B cell (primary cell): Measurements from ENCODE around the gene TGFBR2. TPM values are rescaled to one million over a fixed set of nuclear protein-coding genes. Genes with fewer than 3 reads are reported as not detected.

Source experiments
- ATAC-seq: fragments of 200-7000 bp; cut with Tn5 transposase; one replicate; pipeline ENCODE4 v1.10.0; 2021; ENCODE audit warnings: low read depth, mild to moderate bottlenecking, moderate number of reproducible peaks, moderate library complexity
- CTCF ChIA-PET: fragments of 350-600 bp; sonication (Branson Sonifier 250); formaldehyde crosslinking; loops from one replicate; lab custom pipeline; 2021; ENCODE audit warnings: antibody characterized with exemption, inconsistent platforms; lab: Charles Lee
- POLR2A ChIA-PET: fragments of 350-600 bp; sonication (Branson Sonifier 250); formaldehyde crosslinking; loops from one replicate; lab custom pipeline; 2021; ENCODE audit warnings: antibody characterized with exemption; lab: Charles Lee
- DNase-seq: peaks from one replicate; pipeline ENCODE4 v3.0.0; 2013
- H2AFZ ChIP-seq: 2 replicates; pipeline ENCODE4 v1.6.1; 2012; ENCODE audit warnings: mild to moderate bottlenecking, low read depth, low read length; ENCODE audit not compliant: insufficient read depth, poor library complexity, severe bottlenecking
- H3K27ac ChIP-seq, 2 donors: 1 replicate in 1 of 2; 2 replicates in 1 of 2; pipeline ENCODE4 v1.5.1; 2012 to 2013; ENCODE audit warnings: low read length in 2 of 2, mild to moderate bottlenecking in 2 of 2, moderate library complexity in 1 of 2
- H3K27me3 ChIP-seq, 4 experiments: fragments of 200-600 bp in 1 of 4; sonication (generic) in 1 of 4; replicated peaks in 1 of 4; 1 replicate in 2 of 4; 2 replicates in 2 of 4; pipeline versions ENCODE4 v1.6.1 to v1.7.0; 2013 to 2016; ENCODE audit warnings: low read length in 3 of 4, mild to moderate bottlenecking in 2 of 4, mixed read lengths in 1 of 4, moderate library complexity in 1 of 4; ENCODE audit not compliant: insufficient read depth in 4 of 4, control insufficient read depth in 3 of 4; ENCODE audit errors: control extremely low read depth in 1 of 4
- H3K36me3 ChIP-seq, 2 experiments: replicated peaks in 1 of 2; 1 replicate in 1 of 2; 2 replicates in 1 of 2; pipeline versions ENCODE4 v1.6.1 to v1.7.1; 2013; ENCODE audit warnings: low read length in 1 of 2; ENCODE audit not compliant: insufficient read depth in 2 of 2, control insufficient read depth in 1 of 2; ENCODE audit errors: control extremely low read depth in 1 of 2, extremely low read depth in 1 of 2
- H3K4me1 ChIP-seq, 2 donors: fragments of 200-600 bp in 1 of 2; sonication (generic) in 1 of 2; 1 replicate in 1 of 2; 2 replicates in 1 of 2; pipeline versions ENCODE4 v1.5.1 to v1.6.1; 2013 to 2017; ENCODE audit warnings: low read length in 2 of 2; ENCODE audit not compliant: control insufficient read depth in 2 of 2, insufficient read depth in 2 of 2
- H3K4me2 ChIP-seq: replicated peaks from 2 replicates; pipeline ENCODE3; 2012; ENCODE audit warnings: mild to moderate bottlenecking, low read depth, low read length; ENCODE audit not compliant: poor library complexity, severe bottlenecking
- H3K4me3 ChIP-seq, 5 experiments: fragments of 200-600 bp in 1 of 5; sonication (generic) in 1 of 5; 1 replicate in 3 of 5; 2 replicates in 2 of 5; pipeline versions ENCODE4 v1.5.1 to v1.7.0; 2011 to 2016; ENCODE audit warnings: low read length in 4 of 5, mild to moderate bottlenecking in 4 of 5, low read depth in 2 of 5, control low read depth in 1 of 5, moderate library complexity in 1 of 5; ENCODE audit not compliant: insufficient read depth in 1 of 5; ENCODE audit errors: control extremely low read depth in 1 of 5, extremely low read depth in 1 of 5
- H3K79me2 ChIP-seq: fragments of 200-600 bp; sonication (generic); one replicate; pipeline ENCODE4 v1.6.0; 2016; ENCODE audit warnings: low read length; ENCODE audit not compliant: control insufficient read depth, insufficient read depth
- H3K9ac ChIP-seq: fragments of 200-600 bp; sonication (generic); 2 replicates; pipeline ENCODE4 v1.6.1; 2017; ENCODE audit warnings: mild to moderate bottlenecking, low read length, moderate library complexity
- H3K9me3 ChIP-seq, 3 donors: one replicate each; pipeline versions ENCODE4 v1.6.1 to v1.7.1; 2013; ENCODE audit warnings: low read length in 2 of 3; ENCODE audit not compliant: control insufficient read depth in 2 of 3, insufficient read depth in 1 of 3; ENCODE audit errors: control extremely low read depth in 1 of 3
- H4K20me1 ChIP-seq: 2 replicates; pipeline ENCODE4 v1.6.0; 2012; ENCODE audit warnings: mild to moderate bottlenecking, low read length; ENCODE audit not compliant: insufficient read depth, control insufficient read depth, poor library complexity, severe bottlenecking
- H3K27ac Mint-ChIP-seq: one replicate; pipeline ENCODE4 v1.8.0; 2021; ENCODE audit warnings: mixed read lengths
- H3K27me3 Mint-ChIP-seq: one replicate; pipeline ENCODE4 v1.8.0; 2021; ENCODE audit warnings: mixed read lengths
- H3K4me1 Mint-ChIP-seq: one replicate; pipeline ENCODE4 v1.8.0; 2021; ENCODE audit warnings: mixed read lengths
- H3K4me3 Mint-ChIP-seq: one replicate; pipeline ENCODE4 v1.8.0; 2021; ENCODE audit warnings: mixed read lengths
- H3K9me3 Mint-ChIP-seq: one replicate; pipeline ENCODE4 v1.8.0; 2022; ENCODE audit warnings: mixed read lengths; ENCODE audit not compliant: insufficient read depth
- EZH2 ChIP-seq: IDR thresholded peaks from 2 replicates; pipeline ENCODE4 v1.6.1; 2012; ENCODE audit warnings: borderline replicate concordance, low read depth, mild to moderate bottlenecking, moderate library complexity, low read length; ENCODE audit not compliant: insufficient read depth, poor library complexity, severe bottlenecking
- WGBS: methylation state at CpG from one replicate; pipeline ENCODE4 v1.1.5; 2013; ENCODE audit warnings: missing lambda C conversion rate; ENCODE audit not compliant: insufficient coverage; 5-methylcytosine and 5-hydroxymethylcytosine counted together
- intact Hi-C: fragments of 100-400 bp; cut with micrococcal nuclease; formaldehyde crosslinking; loops from one replicate; pipeline ENCODE4 v1.10.0; 2022
- polyA plus RNA-seq: library from polyadenylated mRNA; depleted of rRNA; stranded (reverse); fragments of >200 nt; gene quantifications from 2 replicates; pipeline ENCODE4 v1.2.3, GENCODE V29; 2012
- total RNA-seq, 2 donors: library from RNA; stranded (reverse); fragments of 120-200 nt in 1 of 2; gene quantifications; 1 replicate in 1 of 2; 2 replicates in 1 of 2; pipeline versions ENCODE4 v1.2.3 to v1.2.4, GENCODE V29; 2013 to 2022
- TF ChIP-seq, protein P1 (sequence below): fragments of 200-600 bp; IDR thresholded peaks from one replicate; pipeline ENCODE4 v1.8.0; 2022; ENCODE audit warnings: antibody characterized with exemption, mild to moderate bottlenecking

The TGFBR2 gene
- total and polyA plus RNA-seq, 2 donors (not counting 1 experiment from before 2014, with no cell fraction given), result 68.7 to 189 TPM

DNA sequence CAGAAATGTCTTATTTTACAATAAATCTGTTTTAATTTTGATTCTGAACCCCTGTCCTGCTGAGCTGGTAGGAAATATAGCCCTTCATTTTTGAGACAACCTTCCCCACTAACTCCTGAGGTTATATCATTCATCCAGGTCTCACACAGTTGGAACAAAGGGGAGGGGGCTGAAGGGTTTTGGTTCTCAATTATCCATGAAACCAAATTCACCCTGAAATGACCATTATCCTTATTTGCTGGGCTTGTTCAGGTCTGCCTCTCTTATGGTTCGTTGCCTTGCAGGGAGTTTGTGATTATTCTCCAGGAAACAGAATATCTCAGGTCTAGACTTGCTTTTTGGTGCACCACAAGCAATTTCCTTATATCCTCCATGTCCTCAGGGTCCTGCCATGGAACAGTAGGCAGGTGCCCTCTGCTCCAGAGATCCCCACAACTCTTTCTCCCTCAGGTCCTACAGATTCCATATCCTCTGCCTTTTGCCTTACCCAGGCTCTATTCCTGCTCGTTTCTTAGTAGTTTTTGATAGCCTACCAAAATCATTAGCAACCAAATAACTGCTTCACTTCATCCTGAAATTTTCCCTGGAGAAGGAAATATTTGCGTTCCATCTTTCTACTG is 94.4 kb downstream of the TGFBR2 start:
- DNase-seq, result no peak
- Histone ChIP-seq H3K9ac (no peak overlapping the region), H4K20me1 (no peaks in the 10 kb centered on the region), H3K27me3 (no peaks in the 10 kb centered on the region), H3K36me3 (peaks cover 7 to 18% of the 10 kb centered on the region in 2 experiments), H3K4me1 (peaks cover 6 to 7% of the 10 kb centered on the region in 2 donors), H3K27ac (no peak overlapping the region), H3K4me2 (no peak overlapping the region), H2AFZ (no peak overlapping the region), H3K4me3 (no peak overlapping the region), H3K9me3 (peaks cover 0 to 4% (median 0%) of the 10 kb centered on the region in 3 donors), H3K79me2 (no peaks in the 10 kb centered on the region)
- no peak for ATAC-seq
- H3K27me3 Mint-ChIP-seq, result no peaks in the 10 kb centered on the region
- TF ChIP-seq EZH2, result no peak
- TF ChIP-seq, protein P1, sequence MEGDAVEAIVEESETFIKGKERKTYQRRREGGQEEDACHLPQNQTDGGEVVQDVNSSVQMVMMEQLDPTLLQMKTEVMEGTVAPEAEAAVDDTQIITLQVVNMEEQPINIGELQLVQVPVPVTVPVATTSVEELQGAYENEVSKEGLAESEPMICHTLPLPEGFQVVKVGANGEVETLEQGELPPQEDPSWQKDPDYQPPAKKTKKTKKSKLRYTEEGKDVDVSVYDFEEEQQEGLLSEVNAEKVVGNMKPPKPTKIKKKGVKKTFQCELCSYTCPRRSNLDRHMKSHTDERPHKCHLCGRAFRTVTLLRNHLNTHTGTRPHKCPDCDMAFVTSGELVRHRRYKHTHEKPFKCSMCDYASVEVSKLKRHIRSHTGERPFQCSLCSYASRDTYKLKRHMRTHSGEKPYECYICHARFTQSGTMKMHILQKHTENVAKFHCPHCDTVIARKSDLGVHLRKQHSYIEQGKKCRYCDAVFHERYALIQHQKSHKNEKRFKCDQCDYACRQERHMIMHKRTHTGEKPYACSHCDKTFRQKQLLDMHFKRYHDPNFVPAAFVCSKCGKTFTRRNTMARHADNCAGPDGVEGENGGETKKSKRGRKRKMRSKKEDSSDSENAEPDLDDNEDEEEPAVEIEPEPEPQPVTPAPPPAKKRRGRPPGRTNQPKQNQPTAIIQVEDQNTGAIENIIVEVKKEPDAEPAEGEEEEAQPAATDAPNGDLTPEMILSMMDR, result no peak
- H3K27ac Mint-ChIP-seq, result peak overlapping the region; percentile 28
- H3K4me1 Mint-ChIP-seq, result peaks cover 22% of the 10 kb centered on the region
- WGBS, result 100% methylated on average over 1 of the region's 3 CpGs
- intact Hi-C loops, result no loop called here
- peaks cover 7% of the 10 kb centered on the region for H3K9me3 Mint-ChIP-seq
- ChIA-PET CTCF (no interaction called here), POLR2A (no interaction called here)
- no peak overlapping the region for H3K4me3 Mint-ChIP-seq

DNA sequence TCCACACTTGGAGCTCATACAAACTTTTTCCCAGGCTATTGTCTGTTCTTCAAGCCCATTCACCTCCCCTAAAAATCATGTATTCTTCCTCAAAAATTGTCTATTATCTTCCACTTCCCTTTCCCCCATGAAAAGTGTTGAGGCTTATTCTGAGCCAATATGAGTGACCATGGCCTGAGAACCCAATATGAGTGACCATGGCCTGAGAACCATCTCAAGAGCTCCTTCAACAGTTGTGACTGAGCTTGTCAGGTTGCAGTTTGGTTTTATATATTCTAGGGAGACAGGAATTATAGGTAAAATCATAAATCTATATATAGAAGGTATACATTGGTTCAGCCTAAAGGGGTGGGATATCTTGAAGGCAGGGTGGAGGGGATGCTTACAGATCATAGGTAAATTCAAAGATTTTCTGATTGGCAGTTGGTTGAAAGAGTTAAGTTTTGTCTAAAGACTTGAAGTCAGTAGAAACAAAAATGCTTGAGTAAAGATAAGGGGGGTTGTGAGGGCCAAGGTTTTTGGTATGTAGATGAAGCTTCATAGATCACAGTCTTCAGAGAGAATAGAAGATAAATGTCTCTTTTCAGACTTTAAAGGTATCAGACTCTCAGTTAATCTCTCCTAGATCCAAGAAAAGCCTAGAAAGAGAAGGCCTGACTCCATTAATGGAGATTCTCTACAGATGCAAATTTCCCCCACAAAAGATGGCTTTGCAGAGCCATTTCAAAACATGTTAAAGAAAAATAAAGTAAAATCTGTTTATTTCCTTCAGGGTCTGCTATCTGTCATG is 95.8 kb downstream of the TGFBR2 start:
- no peaks in the 10 kb centered on the region for H4K20me1 ChIP-seq
- H3K27me3 ChIP-seq, result no peaks in the 10 kb centered on the region
- no peaks in the 10 kb centered on the region for H3K4me1 ChIP-seq
- POLR2A ChIA-PET, result no interaction called here
- CTCF ChIA-PET, result interaction anchor here (0.6 to 3.0 kb wide), 4 partner anchors 8 to 504 kb away, joined by 3 to 17 read pairs (median 11); no protein-coding TSS in a partner anchor
- H3K4me2 ChIP-seq, result no peak overlapping the region
- Mint-ChIP-seq H3K4me1 (peaks cover 8% of the 10 kb centered on the region), H3K27ac (peak overlapping the region; percentile 23), H3K27me3 (no peaks in the 10 kb centered on the region), H3K4me3 (no peak overlapping the region), H3K9me3 (peaks cover 7% of the 10 kb centered on the region)
- peaks cover 2 to 10% of the 10 kb centered on the region in 2 experiments for H3K36me3 ChIP-seq
- intact Hi-C loops, result no loop called here
- no peak overlapping the region for H3K4me3 ChIP-seq
- H2AFZ ChIP-seq, result no peak overlapping the region
- DNase-seq, result no peak
- no peak for TF ChIP-seq EZH2
- TF ChIP-seq, protein P1, result no peak
- no peaks in the 10 kb centered on the region for H3K79me2 ChIP-seq
- no peak overlapping the region for H3K27ac ChIP-seq
- H3K9ac ChIP-seq, result no peak overlapping the region
- H3K9me3 ChIP-seq, result peaks cover 0 to 4% (median 0%) of the 10 kb centered on the region in 3 donors
- ATAC-seq, result no peak
